GM21367 (cell line): ENCODE results near the gene KXD1.
"Not testable (repeated sequence)": the region's sequence is repeated elsewhere in the genome, so short reads cannot be mapped to it uniquely, and the experiment has no call there.

ENCODE experiments used
- ATAC-seq: cut with Tn5 transposase; IDR thresholded peaks from one replicate; pipeline ENCODE4 v1.9.1; 2021; ENCODE audit not compliant: unreplicated experiment

Gene KXD1

DNA sequence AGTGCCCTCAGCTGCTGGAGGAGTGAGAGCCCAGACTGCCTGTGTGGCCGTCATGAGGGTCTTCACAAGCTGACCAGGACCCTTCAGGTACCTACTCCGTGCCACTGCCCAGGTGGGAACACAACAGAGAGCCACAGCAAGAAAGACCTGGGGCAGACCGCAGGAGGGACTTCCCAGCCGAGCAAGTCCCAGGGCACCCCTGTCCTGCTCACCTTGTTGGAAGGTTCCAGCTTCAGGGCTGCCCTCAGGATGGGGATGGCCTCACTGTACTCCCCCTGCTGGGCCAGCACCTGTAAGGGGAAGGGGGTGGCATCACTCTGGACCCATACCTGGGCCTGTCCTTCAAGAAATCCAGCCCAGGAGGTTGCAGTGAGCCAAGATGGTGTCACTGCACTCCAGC, 24.6 kb upstream of the KXD1 start:
- no peak for ATAC-seq

DNA sequence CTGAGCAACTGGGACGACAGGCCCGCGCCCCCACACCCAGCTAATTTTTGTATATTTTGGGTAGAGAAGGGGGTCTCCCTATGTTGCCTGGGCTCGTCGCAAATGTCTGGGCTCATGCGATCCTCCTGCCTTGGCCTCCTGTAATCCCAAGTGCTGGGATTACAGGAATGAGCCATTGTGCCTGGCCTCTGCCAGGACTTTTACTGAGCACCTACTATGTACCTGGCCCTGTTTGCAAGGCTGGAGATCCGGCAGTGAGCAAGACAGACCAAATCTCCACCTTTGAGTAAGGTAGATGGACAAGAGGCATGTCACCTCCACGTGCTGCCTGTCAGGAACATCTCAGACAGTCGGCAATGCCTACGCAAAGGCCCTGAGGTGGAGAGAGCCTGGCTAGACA, 21.2 kb upstream of the KXD1 start:
- no peak for ATAC-seq

GRCh38 chr19:18537431-18537830, 20.2 kb upstream of the KXD1 start:
- no peak for ATAC-seq

GRCh38 chr19:18538115-18538514, 19.6 kb upstream of the KXD1 start:
- no peak for ATAC-seq

GRCh38 chr19:18539372-18539771, 18.3 kb upstream of the KXD1 start:
- ATAC-seq: no peak

GRCh38 chr19:18540200-18540599, 17.5 kb upstream of the KXD1 start:
- not testable (repeated sequence) for ATAC-seq

DNA sequence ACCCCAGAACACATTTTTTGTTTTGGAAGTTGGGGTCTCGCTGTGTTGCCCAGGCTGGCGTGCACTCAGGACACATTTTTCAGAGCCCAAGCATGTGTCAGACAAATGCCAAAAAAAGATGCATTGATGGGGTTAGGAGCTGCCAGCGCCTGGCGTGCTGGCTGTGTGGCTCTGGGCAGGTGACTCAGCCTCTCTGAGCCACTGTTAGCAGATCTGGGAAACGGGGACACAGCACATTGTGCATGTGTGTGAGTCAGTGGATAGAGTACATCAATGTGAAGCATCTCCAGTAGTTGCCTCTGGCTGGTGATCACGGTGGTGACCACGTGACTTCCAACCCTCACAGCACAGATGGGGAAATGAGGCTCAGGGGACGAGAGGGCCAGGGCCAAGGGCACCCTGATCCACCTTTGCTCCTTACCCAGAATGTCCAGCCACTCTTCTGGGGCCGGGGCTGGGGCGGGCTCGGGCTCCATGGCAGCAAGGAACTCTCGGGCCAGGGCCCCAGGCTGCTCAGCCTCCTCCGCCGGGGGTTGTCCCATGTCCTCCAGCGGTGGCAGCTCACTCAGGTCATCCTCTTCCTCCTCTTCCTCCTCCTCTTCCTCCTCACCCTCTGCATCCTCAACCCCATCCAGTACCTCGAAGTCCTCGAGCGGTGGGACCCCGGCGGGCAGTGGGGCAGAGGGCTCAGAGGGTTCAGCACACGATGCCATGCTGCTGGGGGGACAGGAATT, 16.2 kb upstream of the KXD1 start:
- no peak for ATAC-seq

GRCh38 chr19:18541992-18542940, 15.4 kb upstream of the KXD1 start:
- ATAC-seq: no peak

- peak; percentile 79 for ATAC-seq
Observed at GRCh38 chr19:18542941-18543813, 14.5 kb upstream of the KXD1 start, which contains the start of gene FKBP8. Gene FKBP8 (minus strand): TSS chr19:18543573. CDS start chr19:18541970, 1,603 bp downstream.

GRCh38 chr19:18543814-18544475, 13.7 kb upstream of the KXD1 start:
- peak; percentile 35 for ATAC-seq

- ATAC-seq: no peak
Observed at GRCh38 chr19:18551631-18552030, 6.0 kb upstream of the KXD1 start.

- ATAC-seq: no peak
Observed at GRCh38 chr19:18558202-18558555, 509 bp downstream of the KXD1 start.

DNA sequence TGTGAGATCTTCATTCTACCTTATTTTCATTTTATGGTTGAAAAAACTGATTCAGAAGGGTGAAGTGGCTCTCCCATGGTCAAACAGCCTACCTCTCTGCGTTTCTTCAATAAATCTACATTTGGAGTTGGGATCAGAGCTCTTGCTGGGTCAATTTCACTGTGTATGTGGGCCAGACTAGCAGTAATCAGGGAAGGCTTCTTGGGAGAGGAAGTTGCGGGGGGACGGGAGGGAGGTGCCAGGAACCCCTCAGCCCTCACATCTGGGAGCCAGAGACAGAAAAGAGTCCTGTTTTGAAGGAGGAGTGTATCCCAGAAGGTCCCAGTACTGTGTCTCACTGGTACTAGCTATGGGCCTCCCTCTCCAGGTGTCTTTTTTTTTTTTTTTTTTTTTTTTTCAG, 934 bp downstream of the KXD1 start:
- ATAC-seq: no peak

DNA sequence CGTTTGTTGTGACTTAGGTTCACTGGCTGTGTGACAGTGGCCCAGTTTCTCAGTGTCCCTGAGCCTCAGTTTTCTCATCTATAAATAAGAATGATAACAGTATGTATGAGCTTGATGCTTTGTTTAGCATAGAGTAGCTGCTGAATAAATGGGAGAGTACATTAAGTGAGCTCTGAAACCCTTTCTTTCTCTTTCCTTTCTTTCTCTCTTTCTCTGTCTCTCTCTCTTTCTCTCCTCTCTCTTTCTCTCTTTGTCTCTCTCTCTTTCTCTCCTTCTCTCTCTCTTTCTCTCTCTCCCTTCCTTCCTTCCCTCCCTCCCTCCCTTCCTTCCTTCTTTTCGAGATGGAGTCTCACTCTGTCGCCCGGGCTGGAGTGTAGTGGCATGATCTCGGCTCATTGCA, 2.0 kb downstream of the KXD1 start:
- ATAC-seq: no peak

GRCh38 chr19:18562086-18562485, 4.4 kb downstream of the KXD1 start:
- ATAC-seq: no peak

DNA sequence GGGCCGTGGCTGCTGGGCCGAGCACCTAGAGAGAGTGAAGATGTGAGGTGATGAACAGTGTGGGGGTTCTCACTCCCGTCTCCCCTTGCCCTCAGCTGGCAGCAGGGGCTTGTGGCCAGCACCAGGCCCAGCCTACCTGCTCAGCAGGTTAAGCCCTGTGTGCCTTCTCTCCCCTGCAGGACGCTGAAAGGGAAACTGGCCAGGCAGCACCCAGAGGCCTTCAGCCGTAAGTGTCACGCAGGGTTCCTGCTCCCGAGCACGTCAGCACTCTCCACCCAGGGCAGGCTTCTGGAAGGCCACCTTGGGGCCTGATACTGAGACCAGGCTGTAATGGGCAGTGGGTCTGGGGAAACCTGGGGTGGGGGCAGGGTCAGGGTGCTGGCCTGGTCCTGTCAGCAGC, 9.3 kb downstream of the KXD1 start:
- ATAC-seq: no peak

GRCh38 chr19:18568367-18568766, 10.7 kb downstream of the KXD1 start:
- no peak for ATAC-seq

- peak; percentile 80 for ATAC-seq
Observed at GRCh38 chr19:18571564-18572344, 14.1 kb downstream of the KXD1 start, which contains the start of gene UBA52. Gene UBA52 (plus strand): TSS chr19:18571857. CDS start chr19:18573301, 1,444 bp downstream.

- no peak for ATAC-seq
Observed at GRCh38 chr19:18574691-18575291, 17.1 kb downstream of the KXD1 start.
